Islet precursor cell (in vitro differentiated cells): Measurements from ENCODE around the gene PRPF31.
"Not testable (repeated sequence)": the region's sequence is repeated elsewhere in the genome, so short reads cannot be mapped to it uniquely, and the experiment has no call there.

ENCODE experiments used
- DNase-seq: peaks from one replicate; pipeline ENCODE4 v3.0.0-alpha.2; 2018

The PRPF31 gene

DNA sequence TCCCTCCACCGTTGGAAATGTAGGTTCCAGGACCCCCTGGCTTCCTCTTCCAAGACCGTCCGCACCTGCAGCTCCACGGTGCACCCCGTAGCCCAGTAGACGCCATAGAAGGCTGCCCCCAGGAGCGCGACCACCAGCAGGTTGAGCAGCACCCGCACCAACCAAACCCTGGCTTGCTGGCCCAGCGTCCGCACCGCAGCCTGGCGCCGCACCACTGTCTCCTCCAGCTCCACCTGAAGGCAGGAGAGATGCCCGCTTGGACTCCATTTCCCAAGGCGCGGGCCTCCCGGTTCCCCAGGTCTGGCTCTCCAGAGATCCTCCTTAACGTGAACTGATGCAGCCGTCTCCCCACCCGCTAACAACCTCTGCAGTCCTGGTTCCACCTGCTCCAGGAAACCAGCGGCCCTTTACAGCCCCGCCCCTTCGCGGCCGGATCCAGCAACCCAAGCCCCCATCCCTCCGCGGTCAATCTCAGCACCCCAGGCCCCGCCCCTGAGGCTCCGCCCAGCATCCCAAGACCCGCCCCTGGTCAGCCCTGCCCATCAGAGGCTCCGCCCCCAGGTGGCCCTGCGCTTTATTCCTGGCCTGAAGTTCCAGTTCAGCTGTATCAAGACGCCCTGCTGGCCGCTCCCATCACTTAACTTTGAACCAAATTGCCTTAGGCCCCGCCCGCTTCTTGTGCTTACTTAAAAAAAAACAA lies 49.0 kb downstream of the PRPF31 start:
- peak; percentile 96 for DNase-seq

GRCh38 chr19:54165222-54165621 lies 49.7 kb downstream of the PRPF31 start:
- no peak for DNase-seq

DNA sequence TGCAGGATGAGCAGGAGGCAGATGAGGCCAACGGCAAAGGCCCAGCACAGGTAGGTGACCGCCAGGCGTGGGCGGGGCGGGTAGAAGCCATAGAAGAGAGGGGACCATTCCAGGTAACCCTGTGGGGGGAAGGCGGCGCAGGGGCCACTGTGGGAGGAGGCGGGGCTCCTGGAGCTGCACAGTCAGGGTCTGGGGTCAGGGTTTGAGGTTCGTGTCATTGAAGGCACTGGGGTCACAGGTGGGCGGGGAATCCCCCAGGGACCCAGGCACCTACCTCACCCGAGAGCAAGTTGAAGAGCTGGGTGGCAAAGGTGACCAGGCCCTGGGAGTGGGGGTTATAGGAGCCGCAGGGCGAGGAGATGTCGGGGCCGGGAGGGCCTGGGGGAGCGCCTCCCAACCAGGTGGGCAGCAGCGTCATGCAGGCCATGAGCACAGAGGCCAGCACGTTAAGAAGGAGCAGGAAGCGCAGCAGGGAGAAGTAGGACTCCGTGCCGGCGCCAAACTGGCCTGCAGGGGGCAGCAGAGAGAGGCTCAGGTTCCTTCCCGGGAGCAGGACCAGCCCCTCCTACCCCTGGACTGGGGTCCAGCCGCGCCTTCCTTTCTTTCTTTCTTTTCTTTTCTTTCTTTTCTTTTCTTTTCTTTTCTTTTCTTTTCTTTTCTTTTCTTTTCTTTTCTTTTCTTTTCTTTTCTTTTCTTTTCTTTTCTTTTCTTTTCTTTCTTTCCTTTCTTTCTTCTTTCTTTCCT lies 52.8 kb downstream of the PRPF31 start:
- DNase-seq, result peak; percentile 96

DNA sequence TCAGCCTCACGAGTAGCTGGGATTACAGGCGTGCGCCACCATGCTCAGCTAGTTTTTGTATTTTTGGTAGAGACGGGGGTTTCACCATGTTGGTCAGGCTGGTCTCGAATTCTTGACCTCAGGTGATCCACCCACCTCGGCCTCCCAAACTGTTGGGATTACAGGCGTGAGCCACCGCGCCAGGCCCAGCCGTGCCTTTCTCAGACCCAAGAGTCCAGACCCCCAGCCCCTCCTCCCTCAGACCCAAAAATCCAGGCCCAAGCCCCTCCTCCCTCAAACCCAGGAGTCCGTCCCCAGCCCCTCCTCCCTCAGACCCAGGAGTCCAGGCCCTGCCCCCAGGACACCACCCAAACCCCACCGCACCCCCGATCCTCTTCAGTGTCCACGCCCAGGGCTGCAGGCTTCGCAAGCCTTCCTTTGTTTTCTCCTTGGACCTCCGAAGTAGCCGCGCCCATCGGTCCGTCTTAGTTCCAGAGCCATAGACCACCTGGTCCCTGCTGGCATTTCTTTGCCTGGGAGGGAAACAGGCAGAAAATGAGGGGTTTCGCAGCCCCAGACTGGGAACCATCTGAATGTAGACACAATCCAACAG lies 53.7 kb downstream of the PRPF31 start:
- DNase-seq, result no peak

- not testable (repeated sequence) for DNase-seq
These were observed 56.3 kb downstream of the PRPF31 start for GRCh38 chr19:54171736-54172431.

DNA sequence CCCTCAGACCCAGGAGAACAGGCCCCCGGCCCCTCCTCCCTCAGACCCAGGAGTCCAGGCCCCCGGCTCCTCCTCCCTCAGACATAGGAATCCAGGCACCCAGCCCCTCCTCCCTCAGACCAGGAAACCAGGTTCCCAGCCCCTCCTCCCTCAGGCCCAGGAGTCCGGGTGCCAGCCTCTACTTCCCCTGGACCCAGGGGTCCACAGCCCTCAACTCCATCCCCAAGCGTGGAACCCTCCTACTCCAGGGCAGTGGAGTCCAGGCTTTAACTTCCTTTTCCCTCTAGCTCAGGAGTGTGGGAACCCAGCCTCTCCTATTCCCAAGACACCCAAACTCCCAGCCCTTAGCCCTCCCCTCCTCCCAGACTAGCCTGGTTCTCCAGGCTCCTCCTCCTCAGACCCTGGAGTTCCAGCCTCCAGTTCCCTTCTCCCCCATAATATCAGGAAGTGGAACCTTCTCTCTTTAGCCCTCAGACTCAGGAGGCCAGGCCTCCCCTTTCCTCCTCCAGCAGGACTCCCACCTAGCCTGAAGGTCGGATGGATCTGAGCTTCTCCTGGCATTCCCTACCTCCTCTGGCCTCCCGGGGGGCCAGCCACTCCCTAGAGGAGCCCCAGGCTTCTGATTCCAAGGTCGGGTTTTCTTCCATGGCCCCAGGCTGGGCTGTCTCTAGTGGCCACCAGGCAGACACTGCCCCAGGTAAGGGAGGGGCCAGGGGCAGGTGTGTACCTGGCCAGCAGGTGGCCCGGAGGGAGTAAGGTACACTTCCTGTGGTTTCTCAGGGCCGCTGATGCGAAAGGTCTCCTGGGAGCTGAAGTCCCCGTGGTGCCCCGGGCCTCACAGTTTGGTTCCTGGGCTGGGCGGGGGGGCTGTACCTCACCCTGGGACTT lies 57.2 kb downstream of the PRPF31 start, which contains the start of gene TMC4:
Gene TMC4 (minus strand): TSS at position 690 of the 888 bp plus-strand sequence. CDS start 43 bp downstream, at position 647.
- peak; percentile 90 for DNase-seq

DNA sequence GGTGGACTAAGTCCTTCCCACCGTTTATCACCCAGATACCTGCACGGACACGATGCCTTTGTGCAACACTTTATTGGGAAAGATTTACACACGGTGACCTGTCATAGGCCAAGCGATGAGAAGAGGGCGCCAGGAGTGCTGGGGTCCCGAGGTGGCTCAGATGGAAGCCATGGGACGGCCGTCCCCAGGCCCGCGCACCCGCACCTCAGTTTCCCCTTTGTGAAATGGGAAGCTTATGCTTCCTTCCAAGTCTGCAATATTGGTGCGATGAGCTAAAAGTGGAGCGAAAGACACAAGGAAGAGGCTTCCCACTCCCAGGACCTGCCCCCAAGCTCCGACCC lies 57.8 kb downstream of the PRPF31 start:
- DNase-seq, result no peak

DNA sequence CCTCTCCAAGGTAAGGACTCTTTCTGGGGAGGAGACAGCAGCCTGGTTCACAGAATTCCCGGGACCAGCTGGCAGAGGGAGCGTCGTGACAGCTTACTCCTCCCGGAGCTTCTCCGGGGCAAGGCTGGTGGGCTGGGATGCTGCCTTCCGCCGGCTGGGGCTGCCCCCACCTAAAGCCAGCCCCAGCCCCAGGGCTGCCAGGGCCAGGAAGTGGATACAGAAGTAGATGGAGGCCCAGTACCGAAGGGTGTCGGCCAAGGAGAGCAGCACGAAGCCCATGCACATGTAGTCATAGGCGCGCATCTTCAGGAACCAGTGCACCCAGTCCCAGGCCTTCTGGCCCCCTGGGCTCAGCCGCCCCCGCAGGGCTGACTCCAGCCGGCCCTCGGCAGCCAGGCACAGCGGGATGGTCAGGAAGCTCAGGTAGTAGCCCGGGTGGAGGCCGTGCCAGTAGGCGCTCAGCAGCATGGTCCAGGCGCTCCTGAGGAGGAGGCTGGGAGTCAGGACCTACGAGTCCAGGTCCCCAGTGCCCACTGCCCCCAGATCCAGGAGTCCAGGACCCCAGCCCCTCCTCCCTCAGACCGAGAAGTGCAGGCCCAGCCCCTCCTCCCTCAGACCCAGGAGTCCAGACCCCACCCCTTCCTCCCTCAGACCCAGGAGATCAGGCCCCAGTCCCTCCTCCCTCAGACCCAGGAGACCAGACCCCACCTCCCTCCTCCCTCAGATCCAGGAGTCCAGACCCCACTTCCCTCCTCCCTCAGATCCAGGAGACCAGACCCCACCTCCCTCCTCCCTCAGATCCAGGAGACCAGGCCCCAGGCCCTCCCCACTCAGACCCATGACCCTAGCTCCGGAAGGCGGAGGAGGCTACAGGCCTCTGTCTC lies 58.6 kb downstream of the PRPF31 start:
- DNase-seq, result no peak

GRCh38 chr19:54178581-54179261 lies 63.2 kb downstream of the PRPF31 start:
- DNase-seq, result no peak

DNA sequence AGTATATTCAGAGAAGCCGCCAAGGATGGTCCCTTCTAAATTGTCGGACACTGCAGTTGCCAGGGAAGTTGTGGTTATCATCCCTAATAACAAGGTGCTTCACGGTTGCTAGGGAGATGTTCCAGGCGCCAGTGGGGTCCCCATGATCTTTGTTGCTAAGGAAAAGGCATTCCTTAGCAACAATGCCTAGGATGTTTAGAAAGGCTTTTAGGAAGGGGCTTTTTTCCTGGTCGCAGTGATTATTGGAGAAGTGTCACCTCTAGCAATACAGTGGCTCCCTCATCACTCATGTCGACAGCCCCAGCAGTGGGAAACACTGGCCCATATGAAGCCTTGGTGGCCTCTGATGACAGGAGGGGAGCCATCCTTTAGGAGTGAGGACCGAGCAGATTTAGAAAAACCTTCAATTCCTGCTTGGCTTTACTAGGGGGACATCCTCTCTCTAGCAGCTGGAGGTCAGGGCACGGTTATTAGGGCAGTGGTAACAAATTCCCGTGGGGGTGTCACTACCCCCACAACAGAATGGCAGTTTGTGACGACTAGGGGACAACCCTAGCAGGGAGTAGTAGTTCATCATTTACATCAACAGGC lies 63.8 kb downstream of the PRPF31 start:
- DNase-seq, result no peak

DNA sequence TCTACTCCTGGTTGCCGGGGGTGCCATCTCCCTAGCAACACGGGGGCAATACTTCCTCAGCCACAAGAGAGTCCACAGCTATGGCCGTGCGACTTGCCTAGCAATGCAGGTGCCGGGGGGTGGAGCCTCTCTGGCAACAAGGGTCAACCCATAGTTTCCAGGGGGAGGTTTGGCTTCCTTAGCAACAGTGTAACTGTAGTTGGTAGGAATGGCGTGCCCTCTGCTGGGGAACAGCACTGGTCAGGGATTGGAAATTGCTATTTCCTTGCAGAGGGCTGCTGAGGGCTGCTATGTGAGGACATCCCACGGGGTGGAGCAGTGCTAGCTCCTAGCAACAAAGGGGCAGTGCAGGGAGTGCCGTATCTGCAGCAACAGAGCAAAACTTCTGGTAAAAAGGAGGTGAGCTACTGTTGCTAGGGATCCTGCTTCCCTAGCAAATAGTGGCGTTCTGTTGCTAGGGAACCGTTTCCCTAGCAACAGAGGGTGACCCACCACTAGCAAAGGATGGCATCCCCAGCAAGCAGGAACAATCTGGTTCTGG lies 64.4 kb downstream of the PRPF31 start:
- DNase-seq, result peak; percentile 94

DNA sequence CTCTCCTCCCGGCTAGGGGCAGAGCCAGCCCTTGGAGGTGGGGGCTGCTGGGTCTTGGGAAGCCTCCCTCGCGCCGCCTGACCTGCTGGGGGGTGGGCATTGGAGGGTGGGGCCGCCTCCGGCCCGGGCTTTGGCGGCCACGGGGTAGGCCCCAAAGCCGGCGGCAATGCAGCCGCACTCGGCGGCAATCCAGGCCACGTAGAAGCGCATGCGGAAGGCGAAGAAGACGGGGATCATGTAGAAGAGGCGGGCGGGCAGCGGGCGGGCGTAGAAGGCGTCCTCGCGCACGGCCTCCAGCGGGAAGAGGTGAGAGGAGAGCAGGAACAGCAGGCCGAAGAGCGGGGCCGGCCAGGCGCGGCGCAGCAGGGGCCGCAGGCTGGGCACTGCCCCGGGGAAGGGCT lies 65.1 kb downstream of the PRPF31 start:
- no peak for DNase-seq
